ENCODE measurements around the gene CARD19.

DNA sequence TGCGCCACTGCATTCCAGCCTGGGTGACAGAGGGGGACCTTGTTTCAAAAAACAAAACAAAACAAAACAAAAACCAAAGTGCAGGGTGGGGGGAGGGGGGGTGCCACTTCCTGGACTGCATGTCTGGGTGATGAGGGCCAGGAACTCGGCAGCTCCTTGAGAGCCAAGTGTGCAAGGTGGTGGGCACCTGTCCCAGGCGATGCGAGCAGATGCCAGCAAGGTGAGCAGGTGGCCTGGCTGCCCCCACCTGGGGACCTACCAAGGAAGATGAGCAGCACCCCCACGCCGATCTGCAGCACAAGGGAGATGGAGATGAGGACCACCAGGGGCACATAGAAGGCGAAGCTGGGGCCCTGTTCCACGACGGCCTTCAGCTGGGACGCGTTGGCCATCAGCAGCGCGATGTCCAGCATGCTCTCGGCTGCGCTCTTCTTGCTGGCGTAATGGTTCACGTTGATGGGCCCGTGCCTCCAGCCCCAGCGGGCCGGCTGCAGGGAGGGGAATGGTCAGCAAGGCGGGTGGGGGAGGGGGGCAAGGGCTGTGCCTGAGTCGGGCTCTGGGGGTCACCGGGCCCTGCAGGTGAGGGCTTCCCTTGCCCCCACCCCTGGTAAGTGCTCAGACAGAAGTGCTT lies 30.2 kb downstream of the CARD19 start:
- TF ChIP-seq, protein P1, sequence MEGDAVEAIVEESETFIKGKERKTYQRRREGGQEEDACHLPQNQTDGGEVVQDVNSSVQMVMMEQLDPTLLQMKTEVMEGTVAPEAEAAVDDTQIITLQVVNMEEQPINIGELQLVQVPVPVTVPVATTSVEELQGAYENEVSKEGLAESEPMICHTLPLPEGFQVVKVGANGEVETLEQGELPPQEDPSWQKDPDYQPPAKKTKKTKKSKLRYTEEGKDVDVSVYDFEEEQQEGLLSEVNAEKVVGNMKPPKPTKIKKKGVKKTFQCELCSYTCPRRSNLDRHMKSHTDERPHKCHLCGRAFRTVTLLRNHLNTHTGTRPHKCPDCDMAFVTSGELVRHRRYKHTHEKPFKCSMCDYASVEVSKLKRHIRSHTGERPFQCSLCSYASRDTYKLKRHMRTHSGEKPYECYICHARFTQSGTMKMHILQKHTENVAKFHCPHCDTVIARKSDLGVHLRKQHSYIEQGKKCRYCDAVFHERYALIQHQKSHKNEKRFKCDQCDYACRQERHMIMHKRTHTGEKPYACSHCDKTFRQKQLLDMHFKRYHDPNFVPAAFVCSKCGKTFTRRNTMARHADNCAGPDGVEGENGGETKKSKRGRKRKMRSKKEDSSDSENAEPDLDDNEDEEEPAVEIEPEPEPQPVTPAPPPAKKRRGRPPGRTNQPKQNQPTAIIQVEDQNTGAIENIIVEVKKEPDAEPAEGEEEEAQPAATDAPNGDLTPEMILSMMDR (tag by site-specific recombination; IDR thresholded peaks at IDR 0.05): no peak
- no peak for TF ChIP-seq ZNF623 (tag by site-specific recombination; IDR thresholded peaks at IDR 0.05)
- no peak for TF ChIP-seq ZBTB7A (tag by site-specific recombination; IDR thresholded peaks at IDR 0.05; ENCODE audit: low read depth)
- TF ChIP-seq BCL11B (tag by site-specific recombination; IDR thresholded peaks at IDR 0.05; ENCODE audit: low read depth): no peak
- TF ChIP-seq, protein P2, sequence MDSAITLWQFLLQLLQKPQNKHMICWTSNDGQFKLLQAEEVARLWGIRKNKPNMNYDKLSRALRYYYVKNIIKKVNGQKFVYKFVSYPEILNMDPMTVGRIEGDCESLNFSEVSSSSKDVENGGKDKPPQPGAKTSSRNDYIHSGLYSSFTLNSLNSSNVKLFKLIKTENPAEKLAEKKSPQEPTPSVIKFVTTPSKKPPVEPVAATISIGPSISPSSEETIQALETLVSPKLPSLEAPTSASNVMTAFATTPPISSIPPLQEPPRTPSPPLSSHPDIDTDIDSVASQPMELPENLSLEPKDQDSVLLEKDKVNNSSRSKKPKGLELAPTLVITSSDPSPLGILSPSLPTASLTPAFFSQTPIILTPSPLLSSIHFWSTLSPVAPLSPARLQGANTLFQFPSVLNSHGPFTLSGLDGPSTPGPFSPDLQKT (IDR thresholded peaks at IDR 0.05; ENCODE audit: borderline replicate concordance, low read depth, low read length): no peak

Measured in HEK293 (cell line).